HG02678 (cell line): Measurements from ENCODE around the gene HIVEP1.

Source experiments
- ATAC-seq: cut with Tn5 transposase; IDR thresholded peaks from one replicate; pipeline ENCODE4 v1.9.1; 2021; ENCODE audit warnings: mild to moderate bottlenecking, moderate library complexity; ENCODE audit not compliant: unreplicated experiment

The HIVEP1 gene

GRCh38 chr6:11992086-11992485 lies 20.0 kb upstream of the HIVEP1 start:
- ATAC-seq, result no peak

GRCh38 chr6:11994875-11995461 lies 17.1 kb upstream of the HIVEP1 start:
- ATAC-seq, result no peak

- ATAC-seq, result no peak
These were observed 15.4 kb upstream of the HIVEP1 start for GRCh38 chr6:11996751-11997150.

- ATAC-seq, result no peak
These were observed 12.9 kb upstream of the HIVEP1 start for GRCh38 chr6:11999246-11999645.

- no peak for ATAC-seq
These were observed 11.9 kb upstream of the HIVEP1 start for GRCh38 chr6:12000174-12000573.

- no peak for ATAC-seq
These were observed 11.0 kb upstream of the HIVEP1 start for GRCh38 chr6:12001004-12001705.

GRCh38 chr6:12001706-12002435 lies 10.2 kb upstream of the HIVEP1 start:
- ATAC-seq, result no peak

- no peak for ATAC-seq
These were observed 4.6 kb upstream of the HIVEP1 start for GRCh38 chr6:12007473-12007872.

- ATAC-seq, result no peak
These were observed 4.2 kb upstream of the HIVEP1 start for GRCh38 chr6:12007887-12008286.

GRCh38 chr6:12008366-12009179 lies 3.5 kb upstream of the HIVEP1 start:
- ATAC-seq, result peak; percentile 33

GRCh38 chr6:12009180-12009685 lies 2.9 kb upstream of the HIVEP1 start:
- ATAC-seq, result no peak

GRCh38 chr6:12009876-12010634 lies 2.1 kb upstream of the HIVEP1 start:
- no peak for ATAC-seq

GRCh38 chr6:12010635-12011275 lies 1.4 kb upstream of the HIVEP1 start:
- peak; percentile 27 for ATAC-seq

- peak; percentile 61 for ATAC-seq
These were observed 655 bp upstream of the HIVEP1 start for GRCh38 chr6:12011276-12012037.

GRCh38 chr6:12012558-12013306 lies 620 bp downstream of the HIVEP1 start:
- ATAC-seq, result no peak

- ATAC-seq, result no peak
These were observed 1.2 kb downstream of the HIVEP1 start for GRCh38 chr6:12013307-12013719.

- ATAC-seq, result no peak
These were observed 2.1 kb downstream of the HIVEP1 start for GRCh38 chr6:12014027-12014872.

- no peak for ATAC-seq
These were observed 2.7 kb downstream of the HIVEP1 start for GRCh38 chr6:12014873-12015149.
